ENCODE data around the gene CEP192.

DNA sequence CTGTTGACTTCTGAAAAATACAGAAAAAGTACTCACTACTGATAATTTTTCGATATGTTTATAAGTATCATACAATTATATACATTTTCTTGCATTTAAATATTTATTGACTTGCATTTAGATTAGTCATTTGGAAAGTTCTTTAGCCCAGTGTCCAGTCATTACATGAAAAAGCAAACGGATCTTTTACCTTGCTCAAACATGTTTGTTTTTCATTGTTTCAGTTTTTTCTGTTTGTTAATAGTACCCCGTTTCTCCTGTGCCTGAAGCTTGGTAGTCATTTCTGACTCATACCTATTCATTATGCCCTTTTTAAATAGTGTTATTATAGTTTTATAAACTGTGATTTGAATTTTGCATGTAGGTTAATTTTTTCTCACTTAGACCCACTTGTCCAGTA lies 28.1 kb downstream of the CEP192 start:
- TF ChIP-seq ZNF274 (IDR thresholded peaks at IDR 0.05; ENCODE audit: low read depth, low read length) (no peak), YY1 (IDR thresholded peaks at IDR 0.05; ENCODE audit: insufficient read depth, insufficient read length) (no peak)

Data from NT2/D1 (cell line).